Stimulated activated naive CD8-positive, alpha-beta T cell treated with anti-CD3 and anti-CD28 coated beads, Interleukin-15, Interleukin-2, amounts not matched to agents 100 ng/mL and 50 ng/mL, for 24 hours (primary cell): Measurements from ENCODE around the gene BTBD9.
A peak's percentile ranks its signal among the peaks of the same experiment; 100 is the strongest.

Source experiments
- H3K27ac Mint-ChIP-seq: one replicate; pipeline ENCODE4 v1.8.0; 2021; ENCODE audit warnings: mild to moderate bottlenecking, mixed read lengths
- H3K27me3 Mint-ChIP-seq: one replicate; pipeline ENCODE4 v1.8.0; 2021; ENCODE audit warnings: mixed read lengths
- H3K36me3 Mint-ChIP-seq: one replicate; pipeline ENCODE4 v1.8.0; 2021; ENCODE audit warnings: low read depth, mixed read lengths
- H3K4me1 Mint-ChIP-seq: one replicate; pipeline ENCODE4 v1.8.0; 2021; ENCODE audit warnings: low read depth, mixed read lengths
- H3K4me3 Mint-ChIP-seq: one replicate; pipeline ENCODE4 v1.8.0; 2021; ENCODE audit warnings: mild to moderate bottlenecking, mixed read lengths
- H3K9me3 Mint-ChIP-seq: one replicate; pipeline ENCODE4 v1.8.0; 2021; ENCODE audit warnings: mixed read lengths

Gene BTBD9

GRCh38 chr6:38183856-38184584, 455.7 kb downstream of the BTBD9 start:
- Mint-ChIP-seq H3K27ac (no peak overlapping the region), H3K4me3 (no peak overlapping the region), H3K4me1 (no peaks in the 10 kb centered on the region), H3K9me3 (no peaks in the 10 kb centered on the region), H3K36me3 (peaks cover 18% of the 10 kb centered on the region), H3K27me3 (no peaks in the 10 kb centered on the region)

- H3K27ac Mint-ChIP-seq: no peak overlapping the region
- no peak overlapping the region for H3K4me3 Mint-ChIP-seq
- H3K4me1 Mint-ChIP-seq: no peaks in the 10 kb centered on the region
- H3K27me3 Mint-ChIP-seq: no peaks in the 10 kb centered on the region
- H3K36me3 Mint-ChIP-seq: peaks cover 13% of the 10 kb centered on the region
- no peaks in the 10 kb centered on the region for H3K9me3 Mint-ChIP-seq
These were observed 457.3 kb downstream of the BTBD9 start for GRCh38 chr6:38182426-38182825.

- H3K9me3 Mint-ChIP-seq: no peaks in the 10 kb centered on the region
- peaks cover 9% of the 10 kb centered on the region for H3K36me3 Mint-ChIP-seq
- no peaks in the 10 kb centered on the region for H3K4me1 Mint-ChIP-seq
- no peak overlapping the region for H3K4me3 Mint-ChIP-seq
- no peak overlapping the region for H3K27ac Mint-ChIP-seq
- H3K27me3 Mint-ChIP-seq: no peaks in the 10 kb centered on the region
These were observed 459.1 kb downstream of the BTBD9 start for GRCh38 chr6:38180586-38180985.

GRCh38 chr6:38179794-38180430, 459.8 kb downstream of the BTBD9 start:
- peaks cover 9% of the 10 kb centered on the region for H3K36me3 Mint-ChIP-seq
- no peak overlapping the region for H3K4me3 Mint-ChIP-seq
- no peaks in the 10 kb centered on the region for H3K9me3 Mint-ChIP-seq
- H3K27ac Mint-ChIP-seq: no peak overlapping the region
- H3K27me3 Mint-ChIP-seq: no peaks in the 10 kb centered on the region
- H3K4me1 Mint-ChIP-seq: no peaks in the 10 kb centered on the region

- no peaks in the 10 kb centered on the region for H3K27me3 Mint-ChIP-seq
- H3K4me1 Mint-ChIP-seq: no peaks in the 10 kb centered on the region
- no peaks in the 10 kb centered on the region for H3K9me3 Mint-ChIP-seq
- no peak overlapping the region for H3K4me3 Mint-ChIP-seq
- no peak overlapping the region for H3K27ac Mint-ChIP-seq
- peaks cover 9% of the 10 kb centered on the region for H3K36me3 Mint-ChIP-seq
These were observed 460.4 kb downstream of the BTBD9 start for GRCh38 chr6:38179300-38179699.

- Mint-ChIP-seq H3K4me3 (no peak overlapping the region), H3K27ac (no peak overlapping the region), H3K36me3 (peaks cover 5% of the 10 kb centered on the region), H3K27me3 (no peaks in the 10 kb centered on the region), H3K4me1 (no peaks in the 10 kb centered on the region), H3K9me3 (no peaks in the 10 kb centered on the region)
These were observed 461.2 kb downstream of the BTBD9 start for GRCh38 chr6:38178584-38178886.

- Mint-ChIP-seq H3K9me3 (no peaks in the 10 kb centered on the region), H3K4me3 (no peak overlapping the region), H3K27me3 (no peaks in the 10 kb centered on the region), H3K4me1 (no peaks in the 10 kb centered on the region), H3K36me3 (peaks cover 9% of the 10 kb centered on the region), H3K27ac (no peak overlapping the region)
These were observed 461.7 kb downstream of the BTBD9 start for GRCh38 chr6:38177882-38178583.

- H3K27me3 Mint-ChIP-seq: no peaks in the 10 kb centered on the region
- no peak overlapping the region for H3K27ac Mint-ChIP-seq
- H3K4me3 Mint-ChIP-seq: no peak overlapping the region
These were observed 462.7 kb downstream of the BTBD9 start for GRCh38 chr6:38176797-38177751.

GRCh38 chr6:38175786-38176185, 463.9 kb downstream of the BTBD9 start:
- H3K4me1 Mint-ChIP-seq: no peaks in the 10 kb centered on the region
- no peaks in the 10 kb centered on the region for H3K9me3 Mint-ChIP-seq
- H3K27ac Mint-ChIP-seq: no peak overlapping the region
- no peaks in the 10 kb centered on the region for H3K27me3 Mint-ChIP-seq
- peaks cover 5% of the 10 kb centered on the region for H3K36me3 Mint-ChIP-seq
- H3K4me3 Mint-ChIP-seq: no peak overlapping the region

More at GRCh38 chr6:38176797-38177751, 462.7 kb downstream of the BTBD9 start:
- Mint-ChIP-seq H3K36me3 (peaks cover 9% of the 10 kb centered on the region), H3K4me1 (no peaks in the 10 kb centered on the region), H3K9me3 (no peaks in the 10 kb centered on the region)

- peaks cover 5% of the 10 kb centered on the region for H3K36me3 Mint-ChIP-seq
- H3K27ac Mint-ChIP-seq: peak overlapping the region; percentile 10
- no peaks in the 10 kb centered on the region for H3K9me3 Mint-ChIP-seq
- H3K4me3 Mint-ChIP-seq: no peak overlapping the region
- H3K4me1 Mint-ChIP-seq: no peaks in the 10 kb centered on the region
- no peaks in the 10 kb centered on the region for H3K27me3 Mint-ChIP-seq
These were observed 464.8 kb downstream of the BTBD9 start for GRCh38 chr6:38174806-38175495.

GRCh38 chr6:38174315-38174714, 465.4 kb downstream of the BTBD9 start:
- no peaks in the 10 kb centered on the region for H3K27me3 Mint-ChIP-seq
- no peaks in the 10 kb centered on the region for H3K9me3 Mint-ChIP-seq
- H3K4me3 Mint-ChIP-seq: no peak overlapping the region
- no peaks in the 10 kb centered on the region for H3K4me1 Mint-ChIP-seq
- peak overlapping the region; percentile 10 for H3K27ac Mint-ChIP-seq
- peaks cover 5% of the 10 kb centered on the region for H3K36me3 Mint-ChIP-seq

GRCh38 chr6:38173909-38174308, 465.8 kb downstream of the BTBD9 start:
- Mint-ChIP-seq H3K4me3 (no peak overlapping the region), H3K36me3 (peaks cover 5% of the 10 kb centered on the region), H3K27me3 (no peaks in the 10 kb centered on the region), H3K9me3 (no peaks in the 10 kb centered on the region), H3K27ac (no peak overlapping the region), H3K4me1 (no peaks in the 10 kb centered on the region)

GRCh38 chr6:38172739-38173410, 466.9 kb downstream of the BTBD9 start:
- H3K27me3 Mint-ChIP-seq: no peaks in the 10 kb centered on the region
- H3K4me3 Mint-ChIP-seq: no peak overlapping the region
- no peak overlapping the region for H3K27ac Mint-ChIP-seq
- H3K4me1 Mint-ChIP-seq: no peaks in the 10 kb centered on the region
- H3K36me3 Mint-ChIP-seq: peaks cover 5% of the 10 kb centered on the region
- H3K9me3 Mint-ChIP-seq: no peaks in the 10 kb centered on the region
